OCI-LY3 (cell line): ENCODE results near the gene MDM4.

Source experiments
- CTCF ChIP-seq: fragments of 200-600, 300-600 bp; sonication (generic); IDR thresholded peaks from 2 replicates; pipeline ENCODE4 v1.5.1; 2014; ENCODE audit warnings: antibody characterized with exemption, low read length, low read depth
- EZH2phosphoT487 ChIP-seq: fragments of 200-600 bp; shearing (Covaris generic); IDR thresholded peaks from 2 replicates; pipeline ENCODE4 v1.6.1; 2018; ENCODE audit warnings: antibody characterized with exemption, mixed run types, low read depth

GRCh38 chr1:204562075-204562990 is 46.1 kb downstream of the MDM4 start:
- TF ChIP-seq CTCF (no peak), EZH2phosphoT487 (no peak)
